GM19372 (cell line): ENCODE measurements around the gene SLC9A3.
"Not testable (repeated sequence)": the region's sequence is repeated elsewhere in the genome, so short reads cannot be mapped to it uniquely, and the experiment has no call there.

Source experiments
- ATAC-seq: cut with Tn5 transposase; IDR thresholded peaks from one replicate; pipeline ENCODE4 v1.9.1; 2021; ENCODE audit warnings: mild to moderate bottlenecking, low read depth, moderate library complexity; ENCODE audit not compliant: unreplicated experiment

Gene SLC9A3

DNA sequence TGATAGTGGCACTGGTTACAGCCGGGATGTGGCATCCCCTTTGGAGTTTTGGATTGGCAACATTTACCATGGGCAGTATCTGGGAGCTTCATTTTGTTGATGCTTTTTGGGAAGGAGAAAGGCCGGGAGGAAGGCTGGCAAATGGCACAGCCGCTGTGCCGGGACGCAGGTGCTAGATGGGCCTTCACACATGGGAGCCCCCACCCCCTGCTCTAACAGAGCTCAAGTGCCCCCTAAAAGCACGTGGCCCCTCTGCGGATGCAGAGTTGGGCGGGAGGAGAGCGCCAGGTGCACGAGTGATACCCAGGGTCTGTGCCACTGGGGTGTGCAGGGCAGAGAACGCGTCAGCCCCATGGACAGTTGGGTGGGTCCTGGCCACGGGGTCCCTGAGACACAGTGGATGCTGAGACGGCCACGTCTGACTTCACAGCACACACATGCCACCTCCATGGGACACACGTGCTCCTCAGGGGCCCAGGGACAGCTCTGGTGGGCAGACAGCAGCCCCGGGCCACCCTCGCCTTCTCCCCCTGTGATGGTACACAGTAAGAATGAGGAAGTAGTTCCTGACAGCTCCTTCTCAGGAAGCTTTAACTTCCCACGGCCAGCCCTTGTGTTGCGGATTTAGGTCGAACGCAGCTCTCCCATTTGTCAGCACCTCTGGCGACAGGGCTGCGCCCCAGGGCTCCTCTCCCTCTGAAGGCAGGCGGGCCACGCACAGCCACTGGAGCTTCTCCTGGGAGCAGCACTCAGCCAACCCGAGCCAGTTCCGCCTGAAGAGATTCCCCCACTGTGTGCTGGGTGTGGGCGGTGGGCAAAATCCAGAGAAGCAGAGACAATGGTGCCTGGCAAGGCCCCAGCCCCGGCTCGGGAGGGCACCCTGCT, 10.8 kb downstream of the SLC9A3 start:
- ATAC-seq = no peak

GRCh38 chr5:511476-511875, 12.8 kb downstream of the SLC9A3 start:
- ATAC-seq = no peak

DNA sequence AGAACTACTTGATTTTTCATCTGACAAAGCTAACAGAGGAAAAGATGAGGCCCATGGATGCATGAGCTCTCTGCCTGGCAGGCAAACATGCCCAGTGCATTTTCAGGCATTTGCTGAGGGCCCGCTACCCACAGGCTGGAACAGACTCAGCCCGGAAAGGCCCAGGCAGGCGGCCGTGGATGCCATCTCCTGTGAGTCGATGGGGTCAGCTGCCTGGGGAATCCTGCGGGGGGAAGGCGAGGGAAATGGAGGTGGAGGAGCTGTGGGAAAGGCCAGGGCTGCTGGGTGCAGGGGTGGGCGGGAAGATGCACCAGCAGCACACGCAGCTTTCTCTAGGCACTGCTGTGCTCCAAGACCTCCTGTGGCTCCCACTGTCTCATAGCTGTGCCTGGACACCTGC, 13.7 kb downstream of the SLC9A3 start:
- no peak for ATAC-seq

- no peak for ATAC-seq
Observed at GRCh38 chr5:509611-510185, 14.6 kb downstream of the SLC9A3 start.

GRCh38 chr5:507986-508575, 16.2 kb downstream of the SLC9A3 start:
- not testable (repeated sequence) for ATAC-seq

DNA sequence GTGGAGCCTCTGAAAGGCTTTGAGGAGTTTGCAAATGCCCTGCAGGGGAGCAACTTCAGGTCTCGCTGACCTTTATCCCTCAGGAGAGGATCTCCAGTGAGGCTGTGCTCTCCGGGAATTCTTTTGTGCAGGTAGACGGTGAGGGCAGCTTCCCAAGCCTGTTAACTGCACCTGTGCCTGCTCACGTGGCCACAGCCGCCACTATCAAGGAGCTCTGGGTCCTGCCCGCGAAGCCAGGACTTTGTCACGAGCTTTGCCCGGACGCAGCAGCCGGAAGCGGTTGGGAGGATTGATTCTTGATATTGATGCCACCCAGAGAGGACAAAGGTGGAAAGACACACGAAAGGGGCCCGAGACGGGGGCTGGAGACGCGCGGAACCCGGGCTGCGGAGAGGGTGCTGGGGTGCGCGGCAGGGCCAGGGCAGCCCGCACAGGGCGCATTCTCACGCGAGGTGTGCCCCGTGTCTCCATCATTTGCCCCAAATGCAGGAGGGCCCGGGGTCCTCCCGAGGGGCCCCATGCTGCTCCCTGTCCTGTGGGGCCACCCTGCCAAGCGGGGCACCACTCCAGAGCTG, 18.2 kb downstream of the SLC9A3 start:
- ATAC-seq = no peak

DNA sequence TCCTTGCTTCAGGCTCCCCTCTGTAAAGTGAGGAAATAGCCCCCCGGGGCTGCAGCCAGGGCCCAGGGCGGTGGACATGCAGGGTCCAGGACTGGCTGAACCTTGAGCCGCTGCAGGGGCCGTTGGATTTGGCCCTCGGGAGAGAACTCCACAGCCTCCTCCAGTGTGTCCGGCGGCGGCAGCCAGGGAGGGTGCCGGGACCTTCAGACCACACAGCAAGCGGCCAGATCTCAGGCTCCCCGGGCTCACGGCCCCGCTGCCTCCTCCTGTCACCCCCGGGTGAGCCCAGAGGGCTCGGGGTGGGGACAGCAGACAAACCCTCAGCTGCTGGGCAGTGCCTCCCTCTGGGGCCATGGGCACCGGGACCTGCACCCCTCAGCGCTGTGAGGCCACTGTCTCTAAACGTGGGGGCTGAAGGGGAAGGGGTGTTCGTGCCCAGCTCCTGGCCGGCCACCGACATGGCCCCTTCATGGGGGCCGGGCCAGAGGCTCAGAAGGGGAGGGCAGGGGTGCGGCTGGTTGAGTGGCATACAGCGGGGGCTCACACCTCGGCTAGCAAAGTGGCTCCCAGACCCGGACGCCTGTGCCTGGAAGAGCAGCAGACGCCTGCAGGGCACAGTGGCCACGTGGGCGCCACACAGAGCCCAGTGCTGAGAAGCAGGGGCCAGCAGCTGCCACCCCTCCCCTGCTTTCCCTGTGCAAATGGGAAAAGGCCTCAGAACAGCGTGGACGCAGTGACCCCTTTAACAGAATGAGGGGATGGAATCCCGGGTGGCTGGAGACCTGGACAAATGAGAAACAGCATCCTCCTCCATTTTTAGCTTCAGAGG, 19.7 kb downstream of the SLC9A3 start:
- no peak for ATAC-seq

- no peak for ATAC-seq
Observed at GRCh38 chr5:502325-503079, 21.7 kb downstream of the SLC9A3 start.

DNA sequence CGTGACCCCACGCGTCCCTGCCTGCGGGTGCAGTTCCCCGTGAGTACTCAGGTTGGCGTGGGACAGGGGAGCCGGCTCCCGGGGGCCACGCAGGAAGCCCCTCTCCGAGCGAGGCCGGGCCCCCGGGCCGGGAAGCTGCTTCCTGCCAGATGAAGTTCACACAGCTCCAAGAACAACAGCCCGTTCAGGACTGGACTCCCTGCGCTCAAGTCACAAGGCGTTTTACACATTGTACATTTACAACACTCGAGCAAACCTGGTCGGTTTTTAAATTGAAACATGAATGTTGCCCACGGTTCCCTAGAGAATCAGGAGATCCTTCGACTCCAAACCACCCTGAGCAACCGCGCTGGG, 22.4 kb downstream of the SLC9A3 start:
- ATAC-seq = no peak

DNA sequence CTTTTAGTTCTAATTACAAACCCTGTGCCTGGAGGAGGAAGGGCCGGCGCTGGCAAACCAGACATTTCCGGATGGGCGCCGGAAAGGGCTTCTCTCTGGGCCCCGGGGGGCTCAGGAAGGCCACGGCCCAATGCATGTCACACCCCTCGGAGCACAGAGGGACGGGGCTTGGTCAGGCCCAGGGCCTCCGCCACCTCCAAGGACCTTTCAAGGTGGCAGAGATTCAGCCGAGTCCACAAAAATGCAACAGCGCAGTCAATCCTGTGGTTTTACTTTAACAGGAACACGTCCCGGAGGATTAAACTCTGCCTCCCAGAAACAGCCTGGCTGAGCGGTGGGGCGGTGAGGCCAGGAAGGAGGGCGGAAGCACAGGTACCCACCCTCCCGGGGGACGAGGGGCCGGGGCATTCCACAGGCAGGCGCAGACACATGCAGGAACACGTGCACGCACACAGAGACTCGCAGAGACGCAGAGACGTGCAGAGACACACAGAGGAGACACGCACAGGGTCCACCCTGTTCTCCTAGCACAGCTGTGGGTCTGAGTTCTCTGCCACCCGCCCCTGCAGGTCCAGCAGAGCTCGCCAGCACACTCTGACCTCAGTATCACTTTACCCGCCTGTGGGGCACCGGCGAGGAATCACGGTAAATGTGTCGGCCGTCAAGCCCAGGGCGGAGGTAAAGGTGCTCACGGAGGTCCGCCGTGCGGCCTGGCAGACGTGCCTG, 23.0 kb downstream of the SLC9A3 start:
- ATAC-seq = no peak

DNA sequence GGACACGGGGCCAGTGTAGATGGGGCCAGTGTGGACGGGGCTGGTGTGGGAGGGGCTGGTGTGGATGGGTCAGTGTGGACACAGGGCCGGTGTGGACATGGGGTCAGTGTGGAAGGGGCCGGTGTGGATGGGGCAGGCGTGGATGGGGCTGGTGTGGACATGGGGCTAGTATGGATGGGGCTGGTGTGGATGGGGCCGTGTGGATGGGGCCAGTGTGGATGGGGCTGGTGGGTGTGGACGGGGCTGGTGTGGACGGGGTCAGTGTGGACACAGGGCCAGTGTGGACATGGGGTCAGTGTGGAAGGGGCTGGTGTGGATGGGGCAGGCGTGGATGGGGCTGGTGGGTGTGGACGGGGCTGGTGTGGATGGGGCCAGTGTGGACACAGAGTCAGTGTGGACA, 23.8 kb downstream of the SLC9A3 start:
- ATAC-seq = no peak

GRCh38 chr5:499233-500209, 24.7 kb downstream of the SLC9A3 start:
- no peak for ATAC-seq

DNA sequence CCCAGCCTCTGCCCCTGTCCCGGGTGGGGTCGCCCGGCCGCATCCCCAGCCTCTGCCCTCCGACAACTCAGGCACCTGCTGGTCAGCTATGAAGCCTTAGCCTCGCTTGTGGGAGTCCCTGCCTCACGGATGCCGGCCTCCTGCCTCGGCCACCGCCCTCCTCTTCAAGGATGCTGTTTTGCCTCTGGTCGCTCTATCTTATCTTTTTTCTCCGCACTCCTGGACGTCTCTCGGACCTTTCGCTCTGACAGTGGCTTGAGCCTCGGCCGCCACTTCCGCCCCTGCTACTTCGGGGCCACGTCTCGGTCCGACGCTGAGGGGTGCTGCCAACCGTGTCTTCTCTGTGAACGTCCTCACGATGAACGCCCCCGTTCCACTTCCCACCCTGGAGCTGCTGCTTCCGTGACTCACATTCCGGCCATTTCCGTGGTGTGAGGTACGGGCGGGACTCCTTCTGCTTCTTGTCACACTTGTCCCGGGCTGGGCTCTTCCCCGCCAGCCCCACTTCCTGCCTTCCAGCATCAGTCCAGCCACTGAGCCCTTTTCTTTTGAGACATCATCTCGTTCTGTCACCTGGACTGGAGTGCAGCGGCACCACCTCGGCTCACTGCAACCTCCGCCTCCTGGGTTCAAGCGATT, 26.3 kb downstream of the SLC9A3 start:
- no peak for ATAC-seq

- ATAC-seq = no peak
Observed at GRCh38 chr5:497090-497700, 27.1 kb downstream of the SLC9A3 start.

- ATAC-seq = no peak
Observed at GRCh38 chr5:496028-496427, 28.2 kb downstream of the SLC9A3 start.

- no peak for ATAC-seq
Observed at GRCh38 chr5:494667-495255, 29.5 kb downstream of the SLC9A3 start.

DNA sequence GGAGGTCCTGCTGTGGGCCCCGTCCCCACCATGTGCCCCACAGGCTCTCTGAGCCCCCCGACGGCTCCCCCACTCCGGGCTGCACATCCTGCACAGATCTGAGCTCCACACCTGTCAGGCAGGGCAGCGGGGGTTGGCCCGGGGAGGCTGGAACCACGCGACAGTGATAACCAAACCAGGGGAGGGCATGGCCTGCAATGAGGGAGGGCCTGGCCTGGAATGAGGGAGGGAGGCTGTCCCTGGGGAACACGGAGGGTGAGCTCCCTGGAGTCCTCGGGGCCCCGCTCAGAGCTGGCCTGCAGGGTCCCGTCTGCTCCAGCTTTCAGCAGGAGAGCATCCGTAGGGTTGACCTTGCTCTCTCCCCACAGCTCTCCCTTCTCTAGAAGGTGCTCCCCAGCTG, 30.5 kb downstream of the SLC9A3 start:
- ATAC-seq = no peak
